GM10847 (cell line): ENCODE results near the gene ITIH2.

Experiments used
- POLR2A ChIP-seq: IDR thresholded peaks from 2 replicates; pipeline ENCODE4 v1.6.1; 2011; ENCODE audit not compliant: insufficient read length; ENCODE audit errors: extremely low read depth

ITIH2 gene

DNA sequence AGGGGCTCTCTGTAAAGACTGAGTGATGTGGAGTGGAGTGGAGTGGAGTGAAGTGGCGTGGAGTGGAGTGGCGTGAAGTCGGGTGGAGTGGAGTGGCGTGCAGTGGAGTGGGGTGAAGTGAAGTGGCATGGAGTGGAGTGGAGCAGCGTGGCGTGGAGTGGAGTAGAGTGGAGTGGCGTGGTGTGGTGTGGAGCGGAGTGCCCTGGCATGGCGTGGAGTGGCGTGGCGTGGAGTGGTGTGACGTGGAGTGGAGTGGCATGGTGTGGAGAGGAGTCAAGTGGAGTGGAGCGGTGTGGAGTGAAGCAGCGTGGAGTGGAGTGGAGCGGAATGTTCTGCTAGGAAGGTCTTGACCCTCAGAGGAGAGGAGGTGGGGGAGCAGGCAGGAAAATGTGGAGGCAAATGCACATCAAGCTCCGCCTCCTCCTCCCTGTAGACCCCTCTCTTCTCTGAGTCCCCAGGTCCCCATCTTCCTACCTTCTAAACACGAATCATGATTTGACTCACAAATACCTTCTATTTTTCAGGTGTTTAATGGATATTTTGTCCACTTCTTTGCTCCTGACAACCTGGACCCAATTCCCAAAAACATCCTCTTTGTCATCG lies 19.9 kb downstream of the ITIH2 start:
- no peak for TF ChIP-seq POLR2A

- TF ChIP-seq POLR2A: no peak
These were observed 31.7 kb downstream of the ITIH2 start for GRCh38 chr10:7734821-7735220.

- no peak for TF ChIP-seq POLR2A
These were observed 35.7 kb downstream of the ITIH2 start for GRCh38 chr10:7738536-7739407.

DNA sequence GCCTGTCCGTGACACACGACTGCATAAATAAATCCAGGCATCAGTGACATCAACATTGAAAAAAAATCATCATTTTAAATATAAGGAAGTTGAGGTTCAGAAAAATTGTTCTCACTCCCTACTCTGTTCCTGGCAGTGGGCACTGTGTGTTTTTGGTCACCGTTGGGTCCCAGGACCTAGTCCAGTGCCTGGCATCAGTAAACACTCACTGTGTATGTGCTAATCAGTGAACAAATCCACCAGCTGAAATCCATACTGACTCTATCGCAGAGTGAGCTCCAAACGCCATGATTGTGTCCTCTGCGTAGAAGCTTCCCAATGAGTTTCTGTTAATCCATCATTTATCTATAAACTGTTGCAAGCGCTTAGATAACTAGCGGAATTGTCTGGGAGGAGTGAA lies 41.2 kb downstream of the ITIH2 start:
- no peak for TF ChIP-seq POLR2A

- TF ChIP-seq POLR2A: no peak
These were observed 47.1 kb downstream of the ITIH2 start for GRCh38 chr10:7750222-7750621.

DNA sequence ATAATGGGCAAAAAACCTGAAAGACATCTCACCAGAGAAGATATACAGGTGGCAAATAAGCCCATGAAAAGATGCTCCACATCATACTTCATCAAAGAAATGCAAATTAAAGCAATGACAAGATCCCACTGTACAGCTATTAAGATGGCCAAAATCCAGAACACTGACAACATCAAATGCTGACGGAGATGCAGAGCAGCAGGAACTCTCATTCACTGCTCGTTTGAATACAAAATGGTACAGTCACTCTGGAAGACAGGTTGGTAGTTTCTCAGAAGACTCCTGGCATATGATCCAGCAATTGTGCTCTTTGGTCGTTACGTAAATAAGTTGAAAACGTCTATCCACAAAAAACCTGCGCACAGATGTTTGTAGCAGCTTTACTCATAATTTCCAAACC lies 49.1 kb downstream of the ITIH2 start:
- TF ChIP-seq POLR2A: no peak

DNA sequence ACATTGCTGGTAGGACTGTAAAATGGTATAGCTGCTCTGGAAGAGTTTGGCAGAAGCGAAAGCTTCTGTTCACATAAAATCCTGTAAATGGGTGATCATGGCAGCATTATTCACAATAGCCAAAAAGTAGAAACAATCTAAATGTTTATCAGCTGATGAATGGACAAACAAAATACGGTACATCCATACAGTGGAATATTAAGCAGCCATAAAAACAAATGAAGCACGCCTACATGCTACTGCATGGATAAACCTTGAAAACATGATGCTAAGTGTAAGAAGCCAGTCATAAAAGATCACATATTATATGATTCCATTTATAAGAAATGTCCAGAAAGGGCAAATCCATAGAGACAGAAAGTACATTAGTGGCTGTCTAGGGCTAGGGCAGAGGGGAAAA lies 52.0 kb downstream of the ITIH2 start:
- TF ChIP-seq POLR2A: no peak

GRCh38 chr10:7756360-7756992 lies 53.4 kb downstream of the ITIH2 start:
- TF ChIP-seq POLR2A: no peak

- no peak for TF ChIP-seq POLR2A
These were observed 60.8 kb downstream of the ITIH2 start for GRCh38 chr10:7763929-7764328.

- no peak for TF ChIP-seq POLR2A
These were observed 63.1 kb downstream of the ITIH2 start for GRCh38 chr10:7766241-7766640.

DNA sequence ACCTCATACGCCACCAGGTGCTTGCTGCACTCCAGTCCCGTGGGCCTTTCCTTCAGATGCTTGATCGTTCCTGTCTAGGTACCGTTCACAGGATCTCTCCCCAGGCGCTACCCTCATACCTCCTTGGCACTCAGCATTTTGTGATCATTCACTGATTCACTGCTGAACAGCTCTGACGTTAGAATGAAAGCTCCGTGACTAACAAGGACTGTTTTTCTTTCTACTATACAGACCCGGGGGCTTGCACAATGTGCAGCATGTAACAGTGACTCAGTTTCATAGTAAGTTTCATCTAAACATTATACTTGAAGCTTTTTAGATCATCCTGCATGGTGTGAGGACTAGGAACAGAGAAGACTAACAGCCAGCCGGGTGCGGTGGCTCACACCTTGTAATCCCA lies 64.1 kb downstream of the ITIH2 start:
- TF ChIP-seq POLR2A: no peak

DNA sequence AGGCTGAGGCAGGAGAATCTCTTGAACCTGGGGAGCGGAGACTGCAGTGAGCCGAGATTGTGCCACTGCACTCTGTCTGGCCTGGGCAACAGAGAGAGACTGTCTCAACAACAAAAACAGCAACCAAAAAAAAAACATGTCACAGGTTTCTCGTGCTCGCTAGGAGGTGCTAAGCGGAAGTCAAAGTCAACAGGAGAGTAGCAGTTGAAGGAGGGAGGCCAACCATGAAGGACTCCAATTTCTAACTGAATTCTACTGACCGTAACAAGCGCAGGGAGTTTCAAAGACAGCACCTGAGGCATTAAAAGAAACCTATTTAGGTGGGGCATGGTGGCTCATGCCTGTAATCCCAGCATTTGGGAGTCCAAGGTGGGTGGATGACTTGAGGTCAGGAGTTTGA lies 65.3 kb downstream of the ITIH2 start:
- TF ChIP-seq POLR2A: no peak

DNA sequence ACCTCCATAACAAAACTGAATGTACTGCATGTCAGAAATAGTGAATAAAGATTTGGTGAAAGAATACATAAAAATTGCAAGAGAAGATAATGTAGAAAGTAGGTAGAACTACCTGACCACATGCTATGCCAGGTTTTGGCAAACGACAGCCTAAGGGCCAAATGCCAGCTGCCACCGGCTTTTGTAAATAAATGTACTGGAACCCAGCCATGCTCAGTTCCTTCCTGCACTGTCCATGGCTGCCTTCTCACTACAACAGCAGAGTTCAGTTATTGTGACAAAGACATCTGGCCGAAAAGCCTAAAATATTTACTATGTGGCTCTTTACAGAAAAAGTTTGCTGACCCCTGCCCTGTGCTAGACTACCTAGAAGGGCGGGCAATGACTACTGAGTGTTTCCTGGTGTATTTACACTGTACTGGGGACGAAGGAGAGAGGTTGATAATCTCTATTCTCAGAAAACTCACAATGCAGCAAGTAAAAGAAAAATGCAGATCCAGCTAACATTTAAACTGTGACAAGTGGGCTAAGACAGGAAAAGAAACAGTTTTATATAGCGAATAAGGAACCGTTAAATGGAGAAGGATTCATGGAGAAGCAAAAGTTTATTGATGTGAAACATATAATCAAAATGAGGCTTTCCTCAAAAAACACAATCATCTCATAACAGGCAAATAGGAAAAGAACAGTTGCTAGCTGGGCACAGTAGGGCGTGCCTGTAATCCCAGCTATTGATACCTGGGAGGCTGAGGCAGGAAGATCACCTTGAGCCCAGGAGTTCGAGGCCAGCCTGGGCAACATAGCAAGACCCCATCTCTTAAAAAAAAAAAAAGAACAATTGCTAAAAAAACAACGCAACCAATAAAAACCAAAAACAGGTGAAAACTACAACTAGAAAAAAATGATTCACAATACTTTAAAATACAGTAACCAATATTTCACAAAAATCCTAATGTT lies 71.0 kb downstream of the ITIH2 start:
- TF ChIP-seq POLR2A: no peak

- no peak for TF ChIP-seq POLR2A
These were observed 73.7 kb downstream of the ITIH2 start for GRCh38 chr10:7776777-7777176.

- no peak for TF ChIP-seq POLR2A
These were observed 83.3 kb downstream of the ITIH2 start for GRCh38 chr10:7786430-7786829.
